Measurements from ENCODE around the gene IL18BP. TPM values are rescaled to one million over a fixed set of nuclear protein-coding genes. Genes with fewer than 3 reads are reported as not detected.

Gene IL18BP
- total RNA-seq, 1 experiment from 2014 or later, result 17.9 TPM

GRCh38 chr11:72002841-72003775, 4.4 kb downstream of the IL18BP start:
- Histone ChIP-seq H3K36me3 (ENCODE audit: low read depth) (peaks cover 20% of the 10 kb centered on the region; the same call in 1 of the 2 replicates), H3K4me2 (no peak overlapping the region), H3K4me1 (replicated peaks; ENCODE audit: insufficient read depth) (no peaks in the 10 kb centered on the region), H3K9me3 (ENCODE audit: insufficient read depth, low read depth) (no peaks in the 10 kb centered on the region), H2AFZ (no peak overlapping the region), H3F3A (ENCODE audit: insufficient read depth, low read depth) (peaks cover 35% of the 10 kb centered on the region; the same call in 1 of the 2 replicates), H3K9me2 (ENCODE audit: insufficient read depth) (no peaks in the 10 kb centered on the region), H4K20me1 (ENCODE audit: insufficient read depth) (peaks cover 16% of the 10 kb centered on the region), H3K4me3 (no peak overlapping the region), H3K27ac (no peak overlapping the region), H3K79me2 (ENCODE audit: low read depth) (no peaks in the 10 kb centered on the region), H3K27me3 (ENCODE audit: insufficient read depth, low read depth) (no peaks in the 10 kb centered on the region)
- TSS peak; percentile 34 for BruUV-seq (replicated peaks)
- TF ChIP-seq CTCF (conservative IDR thresholded peaks at IDR 0.05) (no peak), EZH2 (IDR thresholded peaks at IDR 0.05; ENCODE audit: low read depth) (no peak)
- DNase-seq, result no peak
- intact Hi-C loops (cut with micrococcal nuclease; ENCODE audit: unreplicated experiment), result no loop called here
- ChIA-PET POLR2A (ENCODE audit: unreplicated experiment) (interaction anchor here (0.6 kb wide), 1 partner anchor 71 kb away, joined by 3 read pairs; no protein-coding TSS in a partner anchor), CTCF (no interaction called here)

- POLR2A ChIA-PET (ENCODE audit: unreplicated experiment), result no interaction called here
- H3K4me1 ChIP-seq (replicated peaks; ENCODE audit: insufficient read depth), result no peaks in the 10 kb centered on the region
- no peak for DNase-seq
- H3K36me3 ChIP-seq (ENCODE audit: low read depth), result peaks cover 23% of the 10 kb centered on the region; the same call in 1 of the 2 replicates
- BruUV-seq (replicated peaks), result no TSS peak
- H3K4me3 ChIP-seq, result no peak overlapping the region
- H3K9me3 ChIP-seq (ENCODE audit: insufficient read depth, low read depth), result no peaks in the 10 kb centered on the region
- no peak overlapping the region for H3K4me2 ChIP-seq
- no peak overlapping the region for H2AFZ ChIP-seq
- CTCF ChIA-PET, result no interaction called here
- no peaks in the 10 kb centered on the region for H3K27me3 ChIP-seq (ENCODE audit: insufficient read depth, low read depth)
- H3K9me2 ChIP-seq (ENCODE audit: insufficient read depth), result no peaks in the 10 kb centered on the region
- no peak overlapping the region for H3K27ac ChIP-seq
- peaks cover 41% of the 10 kb centered on the region; the same call in 1 of the 2 replicates for H3F3A ChIP-seq (ENCODE audit: insufficient read depth, low read depth)
- H4K20me1 ChIP-seq (ENCODE audit: insufficient read depth), result peaks cover 17% of the 10 kb centered on the region
- TF ChIP-seq EZH2 (IDR thresholded peaks at IDR 0.05; ENCODE audit: low read depth) (no peak), CTCF (conservative IDR thresholded peaks at IDR 0.05) (no peak)
- intact Hi-C loops (cut with micrococcal nuclease; ENCODE audit: unreplicated experiment), result no loop called here
- H3K79me2 ChIP-seq (ENCODE audit: low read depth), result no peaks in the 10 kb centered on the region
Measured at GRCh38 chr11:72003776-72004171, 5.1 kb downstream of the IL18BP start.

- intact Hi-C loops (cut with micrococcal nuclease; ENCODE audit: unreplicated experiment), result no loop called here
- Histone ChIP-seq H3K4me1 (replicated peaks; ENCODE audit: insufficient read depth) (no peaks in the 10 kb centered on the region), H2AFZ (no peak overlapping the region), H3K27me3 (ENCODE audit: insufficient read depth, low read depth) (no peaks in the 10 kb centered on the region), H3K36me3 (ENCODE audit: low read depth) (peaks cover 28% of the 10 kb centered on the region; the same call in 1 of the 2 replicates), H3K9me2 (ENCODE audit: insufficient read depth) (no peaks in the 10 kb centered on the region), H3K4me2 (no peak overlapping the region), H3K79me2 (ENCODE audit: low read depth) (no peaks in the 10 kb centered on the region), H3K4me3 (no peak overlapping the region), H3K27ac (no peak overlapping the region), H4K20me1 (ENCODE audit: insufficient read depth) (peaks cover 22% of the 10 kb centered on the region), H3K9me3 (ENCODE audit: insufficient read depth, low read depth) (no peaks in the 10 kb centered on the region), H3F3A (ENCODE audit: insufficient read depth, low read depth) (peaks cover 47% of the 10 kb centered on the region; the same call in 1 of the 2 replicates)
- TF ChIP-seq EZH2 (IDR thresholded peaks at IDR 0.05; ENCODE audit: low read depth), result no peak
- no peak for TF ChIP-seq CTCF (conservative IDR thresholded peaks at IDR 0.05)
- no TSS peak for BruUV-seq (replicated peaks)
- CTCF ChIA-PET, result no interaction called here
- no peak for DNase-seq
- POLR2A ChIA-PET (ENCODE audit: unreplicated experiment), result no interaction called here
Measured at GRCh38 chr11:72004515-72005346, 6.0 kb downstream of the IL18BP start.
